Upper lobe of right lung (tissue), 1 donor: ENCODE measurements around the gene FANCL. TPM values are rescaled to one million over a fixed set of nuclear protein-coding genes. Genes with fewer than 3 reads are reported as not detected.
"Not testable (repeated sequence)": the region's sequence is repeated elsewhere in the genome, so short reads cannot be mapped to it uniquely, and the experiment has no call there.

Source experiments
- ATAC-seq: fragments of 200-7000 bp; cut with Tn5 transposase; one replicate; pipeline ENCODE4 v1.9.1; 2020; ENCODE audit warnings: mild to moderate bottlenecking, moderate library complexity
- DNase-seq: peaks from one replicate; pipeline ENCODE4 v3.0.0-alpha.2; 2020
- H3K27ac ChIP-seq: fragments of 200-600 bp; one replicate; pipeline ENCODE4 v1.8.0; 2022
- H3K27me3 ChIP-seq: fragments of 200-600 bp; one replicate; pipeline ENCODE4 v1.8.0; 2022; ENCODE audit warnings: mild to moderate bottlenecking
- H3K36me3 ChIP-seq: fragments of 200-600 bp; one replicate; pipeline ENCODE4 v1.8.0; 2022
- H3K4me1 ChIP-seq: fragments of 200-600 bp; one replicate; pipeline ENCODE4 v1.8.0; 2022
- H3K4me3 ChIP-seq: fragments of 200-600 bp; one replicate; pipeline ENCODE4 v1.8.0; 2022; ENCODE audit warnings: mild to moderate bottlenecking
- H3K9me3 ChIP-seq: fragments of 200-600 bp; one replicate; pipeline ENCODE4 v1.8.0; 2022
- intact Hi-C: fragments of 100-400 bp; cut with DNase I; formaldehyde crosslinking; loops from one replicate; pipeline ENCODE4 v1.11.0; 2022
- total RNA-seq: library from RNA; stranded (reverse); fragmentation: NEBNext Ultra II Directional; extraction: Animal tissue kit (Norgen Biotek cat#: 25700); gene quantifications from one replicate; pipeline ENCODE4 v1.2.1, GENCODE V29; 2021
- TF ChIP-seq, protein P1 (sequence below): fragments of 200-600 bp; IDR thresholded peaks from one replicate; pipeline ENCODE4 v1.8.0; 2022; ENCODE audit warnings: antibody characterized with exemption
- donor health status: DM: no; HTN: yes; CAD: no; lungs with severe emphysema.

FANCL gene
- total RNA-seq, 1 donor from 2014 or later = 17.9 TPM

- ATAC-seq = no peak
- DNase-seq = no peak
- Histone ChIP-seq H3K4me1 (no peaks in the 10 kb centered on the region), H3K36me3 (peaks cover 3% of the 10 kb centered on the region), H3K4me3 (no peak overlapping the region), H3K27me3 (no peaks in the 10 kb centered on the region), H3K9me3 (no peaks in the 10 kb centered on the region), H3K27ac (no peak overlapping the region)
- TF ChIP-seq, protein P1, sequence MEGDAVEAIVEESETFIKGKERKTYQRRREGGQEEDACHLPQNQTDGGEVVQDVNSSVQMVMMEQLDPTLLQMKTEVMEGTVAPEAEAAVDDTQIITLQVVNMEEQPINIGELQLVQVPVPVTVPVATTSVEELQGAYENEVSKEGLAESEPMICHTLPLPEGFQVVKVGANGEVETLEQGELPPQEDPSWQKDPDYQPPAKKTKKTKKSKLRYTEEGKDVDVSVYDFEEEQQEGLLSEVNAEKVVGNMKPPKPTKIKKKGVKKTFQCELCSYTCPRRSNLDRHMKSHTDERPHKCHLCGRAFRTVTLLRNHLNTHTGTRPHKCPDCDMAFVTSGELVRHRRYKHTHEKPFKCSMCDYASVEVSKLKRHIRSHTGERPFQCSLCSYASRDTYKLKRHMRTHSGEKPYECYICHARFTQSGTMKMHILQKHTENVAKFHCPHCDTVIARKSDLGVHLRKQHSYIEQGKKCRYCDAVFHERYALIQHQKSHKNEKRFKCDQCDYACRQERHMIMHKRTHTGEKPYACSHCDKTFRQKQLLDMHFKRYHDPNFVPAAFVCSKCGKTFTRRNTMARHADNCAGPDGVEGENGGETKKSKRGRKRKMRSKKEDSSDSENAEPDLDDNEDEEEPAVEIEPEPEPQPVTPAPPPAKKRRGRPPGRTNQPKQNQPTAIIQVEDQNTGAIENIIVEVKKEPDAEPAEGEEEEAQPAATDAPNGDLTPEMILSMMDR = no peak
- intact Hi-C loops = no loop called here
Measured at GRCh38 chr2:58204195-58204959, 36.7 kb downstream of the FANCL start.

DNA sequence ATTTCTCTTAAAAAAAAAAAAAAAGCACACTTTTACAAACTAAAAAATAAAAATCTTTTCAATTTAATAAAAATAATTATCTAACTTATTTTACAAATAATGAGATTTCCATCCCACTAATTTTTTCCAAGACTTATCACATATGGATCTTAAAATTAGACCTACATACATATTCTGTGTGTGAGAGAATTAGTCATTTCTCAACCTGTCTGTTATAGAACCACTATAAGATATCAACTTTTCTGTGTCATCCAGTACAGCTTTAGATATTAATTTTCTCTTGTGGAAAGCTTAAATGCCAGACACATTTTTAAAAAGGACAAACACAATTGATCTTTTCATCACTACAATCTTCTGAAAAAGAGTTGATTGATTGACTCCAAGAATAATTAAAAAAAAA lies 38.1 kb downstream of the FANCL start:
- H3K4me1 ChIP-seq = no peaks in the 10 kb centered on the region
- H3K27me3 ChIP-seq = no peaks in the 10 kb centered on the region
- peaks cover 9% of the 10 kb centered on the region for H3K36me3 ChIP-seq
- intact Hi-C loops = no loop called here
- DNase-seq (no peak), ATAC-seq (no peak)
- H3K27ac ChIP-seq = no peak overlapping the region
- TF ChIP-seq, protein P1 = no peak
- H3K9me3 ChIP-seq = no peaks in the 10 kb centered on the region
- no peak overlapping the region for H3K4me3 ChIP-seq

- Histone ChIP-seq H3K36me3 (peaks cover 10% of the 10 kb centered on the region), H3K4me1 (no peaks in the 10 kb centered on the region), H3K27me3 (no peaks in the 10 kb centered on the region), H3K9me3 (no peaks in the 10 kb centered on the region), H3K27ac (no peak overlapping the region), H3K4me3 (no peak overlapping the region)
- no peak for DNase-seq
- no peak for ATAC-seq
- TF ChIP-seq, protein P1 = no peak
- intact Hi-C loops = no loop called here
Measured at GRCh38 chr2:58202404-58202803, 38.7 kb downstream of the FANCL start.

DNA sequence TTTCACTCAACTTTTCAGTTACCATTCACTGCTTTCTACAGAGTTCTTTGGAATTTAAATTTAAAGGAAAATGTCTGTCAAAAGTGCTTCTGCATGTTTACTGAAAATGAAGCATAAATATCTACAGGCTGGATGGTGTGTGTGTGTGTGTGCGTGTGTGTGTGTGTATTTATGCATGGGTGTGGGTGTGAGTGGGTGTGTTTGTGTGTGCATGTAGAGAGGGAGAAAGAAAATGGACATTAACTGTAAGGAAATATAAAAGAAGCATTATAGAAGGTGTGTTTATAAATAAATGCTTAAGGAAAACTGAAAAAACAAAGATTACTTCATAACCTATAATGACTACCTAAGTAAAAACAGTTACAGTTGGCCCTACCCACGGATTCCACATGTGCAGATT lies 43.2 kb downstream of the FANCL start:
- DNase-seq = no peak
- H3K36me3 ChIP-seq = peaks cover 10% of the 10 kb centered on the region
- no peaks in the 10 kb centered on the region for H3K4me1 ChIP-seq
- no peaks in the 10 kb centered on the region for H3K9me3 ChIP-seq
- H3K27me3 ChIP-seq = no peaks in the 10 kb centered on the region
- intact Hi-C loops = no loop called here
- ATAC-seq = no peak
- no peak overlapping the region for H3K27ac ChIP-seq
- no peak overlapping the region for H3K4me3 ChIP-seq
- TF ChIP-seq, protein P1 = no peak

- Histone ChIP-seq H3K36me3 (peaks cover 7% of the 10 kb centered on the region), H3K4me1 (no peaks in the 10 kb centered on the region), H3K27ac (no peak overlapping the region), H3K9me3 (no peaks in the 10 kb centered on the region), H3K4me3 (no peak overlapping the region), H3K27me3 (no peaks in the 10 kb centered on the region)
- no peak for DNase-seq
- ATAC-seq = no peak
- TF ChIP-seq, protein P1 = no peak
- intact Hi-C loops = no loop called here
Measured at GRCh38 chr2:58195662-58196061, 45.5 kb downstream of the FANCL start.

DNA sequence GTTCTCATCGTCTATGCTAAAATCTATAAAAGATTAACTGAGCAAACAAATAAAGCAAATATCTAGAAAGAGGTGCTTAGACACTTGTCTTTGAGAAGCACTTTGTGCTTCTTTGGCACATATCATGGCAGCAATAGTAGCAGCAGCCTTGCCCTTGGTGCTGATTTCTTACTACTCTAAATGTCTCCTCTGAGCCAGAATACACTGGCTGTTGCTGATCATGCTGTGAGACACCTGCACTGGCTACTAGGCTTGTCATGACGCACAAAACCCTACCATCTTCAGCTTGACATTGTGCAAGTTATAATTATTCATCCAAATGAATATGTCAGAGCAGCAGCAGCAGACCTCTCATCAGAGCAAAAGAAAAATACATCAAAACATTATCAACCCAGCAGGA lies 46.7 kb downstream of the FANCL start:
- no peak overlapping the region for H3K27ac ChIP-seq
- ATAC-seq = no peak
- intact Hi-C loops = no loop called here

DNA sequence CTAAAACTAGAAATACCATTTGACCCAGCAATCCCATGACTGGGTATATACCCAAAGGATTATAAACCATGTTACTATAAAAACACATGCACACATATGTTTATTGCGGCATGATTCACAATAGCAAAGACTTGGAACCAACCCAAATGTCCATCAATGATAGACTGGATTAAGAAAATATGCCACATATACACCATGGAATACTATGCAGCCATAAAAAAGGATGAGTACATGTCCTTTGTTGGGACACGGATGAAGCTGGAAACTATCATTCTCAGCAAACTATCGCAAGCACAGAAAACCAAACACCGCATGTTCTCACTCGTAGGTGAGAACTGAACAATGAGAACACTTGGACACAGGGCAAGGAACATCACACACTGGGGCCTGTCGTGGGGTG lies 54.1 kb downstream of the FANCL start:
- H3K27me3 ChIP-seq, ATAC-seq, H3K4me1 ChIP-seq, H3K4me3 ChIP-seq, H3K9me3 ChIP-seq, H3K36me3 ChIP-seq, intact Hi-C loops, H3K27ac ChIP-seq, DNase-seq: not testable (repeated sequence)

More for the DNA sequence above, 46.7 kb downstream of the FANCL start:
- H3K27me3 ChIP-seq = no peaks in the 10 kb centered on the region
- no peak overlapping the region for H3K4me3 ChIP-seq
- TF ChIP-seq, protein P1 = no peak
- H3K36me3 ChIP-seq = peaks cover 7% of the 10 kb centered on the region
- DNase-seq = no peak
- no peaks in the 10 kb centered on the region for H3K9me3 ChIP-seq
- no peaks in the 10 kb centered on the region for H3K4me1 ChIP-seq
